ENCODE data around the gene KCNK10. TPM values are rescaled to one million over a fixed set of nuclear protein-coding genes. Genes with fewer than 3 reads are reported as not detected.

The KCNK10 gene
- total RNA-seq, 1 experiment from 2014 or later, result 2.9 TPM

GRCh38 chr14:88286309-88286708 is 36.8 kb downstream of the KCNK10 start:
- BruUV-seq (replicated peaks), result no TSS peak
- no peak overlapping the region for H3K4me3 Mint-ChIP-seq (ENCODE audit: unreplicated experiment)
- TF ChIP-seq, protein P1, sequence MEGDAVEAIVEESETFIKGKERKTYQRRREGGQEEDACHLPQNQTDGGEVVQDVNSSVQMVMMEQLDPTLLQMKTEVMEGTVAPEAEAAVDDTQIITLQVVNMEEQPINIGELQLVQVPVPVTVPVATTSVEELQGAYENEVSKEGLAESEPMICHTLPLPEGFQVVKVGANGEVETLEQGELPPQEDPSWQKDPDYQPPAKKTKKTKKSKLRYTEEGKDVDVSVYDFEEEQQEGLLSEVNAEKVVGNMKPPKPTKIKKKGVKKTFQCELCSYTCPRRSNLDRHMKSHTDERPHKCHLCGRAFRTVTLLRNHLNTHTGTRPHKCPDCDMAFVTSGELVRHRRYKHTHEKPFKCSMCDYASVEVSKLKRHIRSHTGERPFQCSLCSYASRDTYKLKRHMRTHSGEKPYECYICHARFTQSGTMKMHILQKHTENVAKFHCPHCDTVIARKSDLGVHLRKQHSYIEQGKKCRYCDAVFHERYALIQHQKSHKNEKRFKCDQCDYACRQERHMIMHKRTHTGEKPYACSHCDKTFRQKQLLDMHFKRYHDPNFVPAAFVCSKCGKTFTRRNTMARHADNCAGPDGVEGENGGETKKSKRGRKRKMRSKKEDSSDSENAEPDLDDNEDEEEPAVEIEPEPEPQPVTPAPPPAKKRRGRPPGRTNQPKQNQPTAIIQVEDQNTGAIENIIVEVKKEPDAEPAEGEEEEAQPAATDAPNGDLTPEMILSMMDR (IDR thresholded peaks at IDR 0.05; ENCODE audit: insufficient read depth in 1 of 2, low read depth in 1 of 2, low read length in 1 of 2, severe bottlenecking in 1 of 2, unreplicated experiment in 1 of 2), result no peak
- Histone ChIP-seq H3K27me3 (replicated peaks; ENCODE audit: control insufficient read depth, insufficient read depth, low read length) (no peaks in the 10 kb centered on the region), H3K4me3 (ENCODE audit: low read depth, low read length) (no peak overlapping the region), H3K9me3 (no peaks in the 10 kb centered on the region), H3K36me3 (ENCODE audit: control insufficient read depth, insufficient read depth, low read length) (no peaks in the 10 kb centered on the region), H3K4me1 (no peaks in the 10 kb centered on the region)
- H3K36me3 Mint-ChIP-seq (ENCODE audit: insufficient read depth, unreplicated experiment), result no peaks in the 10 kb centered on the region
- no peaks in the 10 kb centered on the region for H3K4me1 Mint-ChIP-seq (ENCODE audit: low read depth, unreplicated experiment)
- CTCF ChIA-PET, result no interaction called here
- POLR2A ChIA-PET, result no interaction called here
- no peaks in the 10 kb centered on the region for H3K27me3 Mint-ChIP-seq (ENCODE audit: insufficient read depth, unreplicated experiment)
- no peak overlapping the region for H3K27ac Mint-ChIP-seq (ENCODE audit: unreplicated experiment)
- DNase-seq, result no peak
- no peaks in the 10 kb centered on the region for H3K9me3 Mint-ChIP-seq (ENCODE audit: unreplicated experiment)
- intact Hi-C loops (cut with micrococcal nuclease; ENCODE audit: unreplicated experiment), result no loop called here

DNA sequence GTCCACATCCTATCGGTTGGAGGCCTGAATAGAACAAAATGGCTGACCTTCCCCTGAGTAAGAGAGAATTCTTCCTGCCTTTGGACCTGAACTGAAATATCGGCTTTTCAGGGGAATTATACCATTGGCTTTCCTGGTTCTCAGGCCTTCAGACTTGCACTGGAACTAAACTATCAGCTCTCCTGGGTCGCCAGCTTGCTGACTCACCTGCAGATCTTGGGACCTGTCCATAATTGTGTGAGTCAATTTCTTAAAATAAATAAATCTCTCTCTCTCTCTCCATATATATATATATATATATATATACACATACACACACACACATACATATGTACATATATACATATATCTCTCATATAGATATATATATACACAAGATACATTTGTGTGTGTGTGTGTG is 41.6 kb downstream of the KCNK10 start:
- no TSS peak for BruUV-seq (replicated peaks)
- Mint-ChIP-seq H3K4me1 (ENCODE audit: low read depth, unreplicated experiment) (no peaks in the 10 kb centered on the region), H3K4me3 (ENCODE audit: unreplicated experiment) (no peak overlapping the region), H3K9me3 (ENCODE audit: unreplicated experiment) (no peaks in the 10 kb centered on the region), H3K27me3 (ENCODE audit: insufficient read depth, unreplicated experiment) (no peaks in the 10 kb centered on the region), H3K27ac (ENCODE audit: unreplicated experiment) (no peak overlapping the region), H3K36me3 (ENCODE audit: insufficient read depth, unreplicated experiment) (no peaks in the 10 kb centered on the region)
- ChIA-PET CTCF (no interaction called here), POLR2A (no interaction called here)
- TF ChIP-seq, protein P1 (IDR thresholded peaks at IDR 0.05; ENCODE audit: insufficient read depth in 1 of 2, low read depth in 1 of 2, low read length in 1 of 2, severe bottlenecking in 1 of 2, unreplicated experiment in 1 of 2), result no peak
- no peak for DNase-seq
- H3K4me3 ChIP-seq (ENCODE audit: low read depth, low read length), result no peak overlapping the region
- H3K9me3 ChIP-seq, result no peaks in the 10 kb centered on the region
- intact Hi-C loops (cut with micrococcal nuclease; ENCODE audit: unreplicated experiment), result no loop called here
- no peaks in the 10 kb centered on the region for H3K4me1 ChIP-seq
- no peaks in the 10 kb centered on the region for H3K36me3 ChIP-seq (ENCODE audit: control insufficient read depth, insufficient read depth, low read length)
- H3K27me3 ChIP-seq (replicated peaks; ENCODE audit: control insufficient read depth, insufficient read depth, low read length), result no peaks in the 10 kb centered on the region

DNA sequence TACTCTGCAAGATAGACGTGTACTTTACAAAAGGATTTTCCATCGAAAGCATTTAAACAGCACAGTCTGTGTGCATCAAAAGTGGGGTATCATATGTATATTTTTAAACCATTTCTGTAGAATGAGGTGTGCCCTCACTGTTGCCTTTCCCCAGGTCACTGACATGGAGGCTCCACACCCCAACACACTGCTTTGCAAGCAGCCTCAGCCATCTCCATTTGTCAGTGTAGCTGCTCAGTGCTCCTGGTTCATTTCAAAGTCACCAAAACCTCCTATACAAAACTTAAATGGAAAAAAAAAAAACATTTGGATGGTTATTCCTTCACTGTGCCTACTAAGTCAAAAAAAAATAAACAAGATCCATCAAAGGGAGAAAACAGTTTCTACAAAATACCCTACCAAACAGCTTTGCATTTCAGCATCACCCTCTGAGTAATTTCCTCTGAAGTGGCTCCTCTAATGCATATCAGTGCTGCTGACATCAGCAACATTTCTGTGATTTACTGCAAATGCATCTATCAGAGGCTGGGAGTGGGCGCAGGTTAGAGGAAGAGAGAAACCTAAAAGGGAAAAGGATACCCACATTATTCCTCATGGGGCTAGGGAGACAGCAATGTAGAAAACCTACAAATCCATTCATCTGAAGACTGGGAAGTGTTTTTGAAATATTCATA is 46.0 kb downstream of the KCNK10 start:
- H3K9me3 Mint-ChIP-seq (ENCODE audit: unreplicated experiment), result no peaks in the 10 kb centered on the region
- H3K27ac Mint-ChIP-seq (ENCODE audit: unreplicated experiment), result no peak overlapping the region
- TF ChIP-seq, protein P1 (IDR thresholded peaks at IDR 0.05; ENCODE audit: insufficient read depth in 1 of 2, low read depth in 1 of 2, low read length in 1 of 2, severe bottlenecking in 1 of 2, unreplicated experiment in 1 of 2), result no peak
- intact Hi-C loops (cut with micrococcal nuclease; ENCODE audit: unreplicated experiment), result no loop called here
- Histone ChIP-seq H3K4me3 (ENCODE audit: low read depth, low read length) (no peak overlapping the region), H3K27me3 (replicated peaks; ENCODE audit: control insufficient read depth, insufficient read depth, low read length) (no peaks in the 10 kb centered on the region), H3K36me3 (ENCODE audit: control insufficient read depth, insufficient read depth, low read length) (no peaks in the 10 kb centered on the region), H3K9me3 (no peaks in the 10 kb centered on the region), H3K4me1 (no peaks in the 10 kb centered on the region)
- CTCF ChIA-PET, result no interaction called here
- POLR2A ChIA-PET, result no interaction called here
- DNase-seq, result no peak
- no peak overlapping the region for H3K4me3 Mint-ChIP-seq (ENCODE audit: unreplicated experiment)
- peaks cover 9% of the 10 kb centered on the region for H3K4me1 Mint-ChIP-seq (ENCODE audit: low read depth, unreplicated experiment)
- no TSS peak for BruUV-seq (replicated peaks)
- H3K36me3 Mint-ChIP-seq (ENCODE audit: insufficient read depth, unreplicated experiment), result no peaks in the 10 kb centered on the region
- no peaks in the 10 kb centered on the region for H3K27me3 Mint-ChIP-seq (ENCODE audit: insufficient read depth, unreplicated experiment)

All from Caco-2 (cell line).